H54 (cell line): ENCODE data around the gene COL25A1.
"Not testable (repeated sequence)": the region's sequence is repeated elsewhere in the genome, so short reads cannot be mapped to it uniquely, and the experiment has no call there.

ENCODE experiments used
- DNase-seq: peaks from one replicate; pipeline ENCODE4 v3.0.0; 2011; ENCODE audit warnings: low spot score, mixed read lengths; ENCODE audit not compliant: insufficient read length
- FAIRE-seq: peaks from 3 replicates; lab custom pipeline; 2011; peaks lifted over from hg19 to GRCh38; lab: Jason Lieb, UNC
- POLR2A ChIP-seq: IDR thresholded peaks from 2 replicates; pipeline ENCODE4 v1.6.1; 2011; ENCODE audit warnings: low read depth, mild to moderate bottlenecking, low read length

The COL25A1 gene

GRCh38 chr4:109079201-109079600 lies 223.3 kb downstream of the COL25A1 start:
- DNase-seq, result no peak
- no peak for FAIRE-seq
- no peak for TF ChIP-seq POLR2A

- FAIRE-seq, result no peak
- no peak for TF ChIP-seq POLR2A
- DNase-seq, result no peak
Measured at GRCh38 chr4:109078724-109079123, 223.7 kb downstream of the COL25A1 start.

- TF ChIP-seq POLR2A, result no peak
- no peak for FAIRE-seq
- DNase-seq, result no peak
Measured at GRCh38 chr4:109077505-109077904, 225.0 kb downstream of the COL25A1 start.

- DNase-seq, FAIRE-seq: not testable (repeated sequence)
Measured at GRCh38 chr4:109076709-109077108, 225.7 kb downstream of the COL25A1 start.

- DNase-seq (no peak), FAIRE-seq (no peak)
- TF ChIP-seq POLR2A, result no peak
Measured at GRCh38 chr4:109075621-109076020, 226.8 kb downstream of the COL25A1 start.

- TF ChIP-seq POLR2A, result no peak
- DNase-seq (no peak), FAIRE-seq (no peak)
Measured at GRCh38 chr4:109072595-109072994, 229.9 kb downstream of the COL25A1 start.

GRCh38 chr4:109070677-109071076 lies 231.8 kb downstream of the COL25A1 start:
- DNase-seq, FAIRE-seq: not testable (repeated sequence)

- TF ChIP-seq POLR2A, result no peak
- FAIRE-seq, result no peak
- no peak for DNase-seq
Measured at GRCh38 chr4:109067508-109068235, 234.8 kb downstream of the COL25A1 start.

GRCh38 chr4:109065006-109065405 lies 237.5 kb downstream of the COL25A1 start:
- TF ChIP-seq POLR2A, result no peak
- FAIRE-seq, result no peak
- DNase-seq, result no peak

- no peak for TF ChIP-seq POLR2A
- no peak for DNase-seq
- no peak for FAIRE-seq
Measured at GRCh38 chr4:109053257-109053656, 249.2 kb downstream of the COL25A1 start.

- no peak for DNase-seq
- no peak for FAIRE-seq
- no peak for TF ChIP-seq POLR2A
Measured at GRCh38 chr4:109052821-109053220, 249.6 kb downstream of the COL25A1 start.

- TF ChIP-seq POLR2A, result no peak
- DNase-seq, result no peak
- FAIRE-seq, result no peak
Measured at GRCh38 chr4:109051054-109051453, 251.4 kb downstream of the COL25A1 start.

GRCh38 chr4:109049926-109050325 lies 252.5 kb downstream of the COL25A1 start:
- DNase-seq (no peak), FAIRE-seq (no peak)
- no peak for TF ChIP-seq POLR2A

- no peak for TF ChIP-seq POLR2A
- no peak for FAIRE-seq
Measured at GRCh38 chr4:109046471-109047201, 255.8 kb downstream of the COL25A1 start.

GRCh38 chr4:109044431-109044830 lies 258.0 kb downstream of the COL25A1 start:
- DNase-seq (no peak), FAIRE-seq (no peak)
- no peak for TF ChIP-seq POLR2A

More at GRCh38 chr4:109046471-109047201, 255.8 kb downstream of the COL25A1 start:
- no peak for DNase-seq

GRCh38 chr4:109043286-109043685 lies 259.2 kb downstream of the COL25A1 start:
- FAIRE-seq, result no peak
- TF ChIP-seq POLR2A, result no peak
- no peak for DNase-seq
